Measurements from ENCODE around the gene TNFRSF13B. TPM values are rescaled to one million over a fixed set of nuclear protein-coding genes. Genes with fewer than 3 reads are reported as not detected.

TNFRSF13B gene
- total RNA-seq, 1 experiment from 2014 or later, result not detected

- in situ Hi-C loops (cut with HindIII; ENCODE audit: low pct_unique_long_range_greater_than_20kb, low sequenced_read_pairs), result no loop called here
- DNase-seq (ENCODE audit: low read depth), result no peak
Measured at GRCh38 chr17:16945136-16945482, 26.8 kb downstream of the TNFRSF13B start.

GRCh38 chr17:16944334-16945135 is 27.4 kb downstream of the TNFRSF13B start:
- no peak for DNase-seq (ENCODE audit: low read depth)
- in situ Hi-C loops (cut with HindIII; ENCODE audit: low pct_unique_long_range_greater_than_20kb, low sequenced_read_pairs), result no loop called here

GRCh38 chr17:16943541-16944333 is 28.2 kb downstream of the TNFRSF13B start:
- in situ Hi-C loops (cut with HindIII; ENCODE audit: low pct_unique_long_range_greater_than_20kb, low sequenced_read_pairs), result no loop called here
- no peak for DNase-seq (ENCODE audit: low read depth)

- DNase-seq (ENCODE audit: low read depth), result no peak
- in situ Hi-C loops (cut with HindIII; ENCODE audit: low pct_unique_long_range_greater_than_20kb, low sequenced_read_pairs), result no loop called here
Measured at GRCh38 chr17:16943032-16943352, 28.9 kb downstream of the TNFRSF13B start.

- DNase-seq (ENCODE audit: low read depth), result no peak
- in situ Hi-C loops (cut with HindIII; ENCODE audit: low pct_unique_long_range_greater_than_20kb, low sequenced_read_pairs), result no loop called here
Measured at GRCh38 chr17:16942141-16943031, 29.5 kb downstream of the TNFRSF13B start.

GRCh38 chr17:16941072-16942036 is 30.6 kb downstream of the TNFRSF13B start:
- in situ Hi-C loops (cut with HindIII; ENCODE audit: low pct_unique_long_range_greater_than_20kb, low sequenced_read_pairs), result no loop called here
- no peak for DNase-seq (ENCODE audit: low read depth)

- in situ Hi-C loops (cut with HindIII; ENCODE audit: low pct_unique_long_range_greater_than_20kb, low sequenced_read_pairs), result no loop called here
- DNase-seq (ENCODE audit: low read depth), result no peak
Measured at GRCh38 chr17:16940116-16940881, 31.6 kb downstream of the TNFRSF13B start.

GRCh38 chr17:16939606-16940115 is 32.3 kb downstream of the TNFRSF13B start:
- in situ Hi-C loops (cut with HindIII; ENCODE audit: low pct_unique_long_range_greater_than_20kb, low sequenced_read_pairs), result no loop called here
- no peak for DNase-seq (ENCODE audit: low read depth)

GRCh38 chr17:16939208-16939576 is 32.7 kb downstream of the TNFRSF13B start:
- in situ Hi-C loops (cut with HindIII; ENCODE audit: low pct_unique_long_range_greater_than_20kb, low sequenced_read_pairs), result no loop called here

GRCh38 chr17:16938496-16939207 is 33.3 kb downstream of the TNFRSF13B start:
- in situ Hi-C loops (cut with HindIII; ENCODE audit: low pct_unique_long_range_greater_than_20kb, low sequenced_read_pairs), result no loop called here
- DNase-seq (ENCODE audit: low read depth), result no peak

More at GRCh38 chr17:16939208-16939576, 32.7 kb downstream of the TNFRSF13B start:
- no peak for DNase-seq (ENCODE audit: low read depth)

GRCh38 chr17:16938031-16938430 is 33.9 kb downstream of the TNFRSF13B start:
- in situ Hi-C loops (cut with HindIII; ENCODE audit: low pct_unique_long_range_greater_than_20kb, low sequenced_read_pairs), result no loop called here
- no peak for DNase-seq (ENCODE audit: low read depth)

- in situ Hi-C loops (cut with HindIII; ENCODE audit: low pct_unique_long_range_greater_than_20kb, low sequenced_read_pairs), result no loop called here
- no peak for DNase-seq (ENCODE audit: low read depth)
Measured at GRCh38 chr17:16937431-16937830, 34.5 kb downstream of the TNFRSF13B start.

GRCh38 chr17:16936536-16937310 is 35.2 kb downstream of the TNFRSF13B start:
- no peak for DNase-seq (ENCODE audit: low read depth)
- in situ Hi-C loops (cut with HindIII; ENCODE audit: low pct_unique_long_range_greater_than_20kb, low sequenced_read_pairs), result no loop called here

GRCh38 chr17:16935786-16936185 is 36.1 kb downstream of the TNFRSF13B start:
- in situ Hi-C loops (cut with HindIII; ENCODE audit: low pct_unique_long_range_greater_than_20kb, low sequenced_read_pairs), result no loop called here
- no peak for DNase-seq (ENCODE audit: low read depth)

GRCh38 chr17:16935241-16935663 is 36.7 kb downstream of the TNFRSF13B start:
- no peak for DNase-seq (ENCODE audit: low read depth)
- in situ Hi-C loops (cut with HindIII; ENCODE audit: low pct_unique_long_range_greater_than_20kb, low sequenced_read_pairs), result no loop called here

- in situ Hi-C loops (cut with HindIII; ENCODE audit: low pct_unique_long_range_greater_than_20kb, low sequenced_read_pairs), result no loop called here
- no peak for DNase-seq (ENCODE audit: low read depth)
Measured at GRCh38 chr17:16934836-16935235, 37.1 kb downstream of the TNFRSF13B start.

Data from Caki2 (cell line).